Fibroblast of villous mesenchyme (primary cell): ENCODE data around the gene SPTSSB. TPM values are rescaled to one million over a fixed set of nuclear protein-coding genes. Genes with fewer than 3 reads are reported as not detected.

Experiments
- DNase-seq: peaks from one replicate; pipeline ENCODE4 v3.0.0-alpha.2; 2010; ENCODE audit warnings: low read depth
- H3K4me3 ChIP-seq: 2 replicates; pipeline ENCODE4 v1.5.1; 2011; ENCODE audit warnings: low read depth, mild to moderate bottlenecking, low read length
- total RNA-seq: library from RNA; depleted of rRNA; stranded (reverse); fragments of >200 nt; gene quantifications from 2 replicates; pipeline ENCODE4 v1.2.3, GENCODE V29; 2012
- TF ChIP-seq, protein P1 (sequence below): IDR thresholded peaks from 2 replicates; pipeline ENCODE4 v1.5.1; 2012; ENCODE audit warnings: low read depth, mild to moderate bottlenecking, low read length; ENCODE audit not compliant: insufficient read depth

Gene SPTSSB
- total RNA-seq, 1 donor, result not detected

- DNase-seq, result no peak
- H3K4me3 ChIP-seq, result no peak overlapping the region
- TF ChIP-seq, protein P1, sequence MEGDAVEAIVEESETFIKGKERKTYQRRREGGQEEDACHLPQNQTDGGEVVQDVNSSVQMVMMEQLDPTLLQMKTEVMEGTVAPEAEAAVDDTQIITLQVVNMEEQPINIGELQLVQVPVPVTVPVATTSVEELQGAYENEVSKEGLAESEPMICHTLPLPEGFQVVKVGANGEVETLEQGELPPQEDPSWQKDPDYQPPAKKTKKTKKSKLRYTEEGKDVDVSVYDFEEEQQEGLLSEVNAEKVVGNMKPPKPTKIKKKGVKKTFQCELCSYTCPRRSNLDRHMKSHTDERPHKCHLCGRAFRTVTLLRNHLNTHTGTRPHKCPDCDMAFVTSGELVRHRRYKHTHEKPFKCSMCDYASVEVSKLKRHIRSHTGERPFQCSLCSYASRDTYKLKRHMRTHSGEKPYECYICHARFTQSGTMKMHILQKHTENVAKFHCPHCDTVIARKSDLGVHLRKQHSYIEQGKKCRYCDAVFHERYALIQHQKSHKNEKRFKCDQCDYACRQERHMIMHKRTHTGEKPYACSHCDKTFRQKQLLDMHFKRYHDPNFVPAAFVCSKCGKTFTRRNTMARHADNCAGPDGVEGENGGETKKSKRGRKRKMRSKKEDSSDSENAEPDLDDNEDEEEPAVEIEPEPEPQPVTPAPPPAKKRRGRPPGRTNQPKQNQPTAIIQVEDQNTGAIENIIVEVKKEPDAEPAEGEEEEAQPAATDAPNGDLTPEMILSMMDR, result no peak
Measured at GRCh38 chr3:161296814-161297213, 74.5 kb downstream of the SPTSSB start.

DNA sequence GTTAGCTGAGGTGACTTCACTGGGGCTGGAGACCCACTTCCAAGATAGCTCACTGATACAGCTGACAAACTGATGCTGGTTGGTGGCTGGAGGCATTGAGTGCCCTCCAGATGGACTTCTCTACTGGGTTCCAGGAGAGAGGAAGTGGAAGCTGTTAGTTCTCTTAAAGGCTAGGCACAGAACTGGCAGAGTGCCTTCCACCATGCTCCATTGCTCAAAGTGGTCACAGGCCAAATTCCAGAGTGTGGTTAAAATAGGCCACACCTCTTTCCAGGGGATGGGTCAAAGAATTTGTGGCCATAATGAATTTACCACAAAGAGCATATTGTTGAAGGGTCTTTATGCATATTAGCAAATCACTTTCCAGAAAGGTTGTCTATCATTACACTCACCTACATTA is 76.0 kb downstream of the SPTSSB start:
- H3K4me3 ChIP-seq, result no peak overlapping the region
- TF ChIP-seq, protein P1, result no peak
- no peak for DNase-seq

Other genes starting within 250 kb of the SPTSSB start
- 42.8 and 80.7 TPM in 2 replicates for gene NMD3, start 150.2 kb downstream of the SPTSSB start, total RNA-seq
- gene OTOL1, start 125.3 kb upstream of the SPTSSB start, total RNA-seq, result not detected in 2 replicates